Measurements from ENCODE around the gene SMIM24. TPM values are rescaled to one million over a fixed set of nuclear protein-coding genes. Genes with fewer than 3 reads are reported as not detected.

Gene SMIM24
- polyA plus RNA-seq, 1 donor from 2014 or later = not detected

DNA sequence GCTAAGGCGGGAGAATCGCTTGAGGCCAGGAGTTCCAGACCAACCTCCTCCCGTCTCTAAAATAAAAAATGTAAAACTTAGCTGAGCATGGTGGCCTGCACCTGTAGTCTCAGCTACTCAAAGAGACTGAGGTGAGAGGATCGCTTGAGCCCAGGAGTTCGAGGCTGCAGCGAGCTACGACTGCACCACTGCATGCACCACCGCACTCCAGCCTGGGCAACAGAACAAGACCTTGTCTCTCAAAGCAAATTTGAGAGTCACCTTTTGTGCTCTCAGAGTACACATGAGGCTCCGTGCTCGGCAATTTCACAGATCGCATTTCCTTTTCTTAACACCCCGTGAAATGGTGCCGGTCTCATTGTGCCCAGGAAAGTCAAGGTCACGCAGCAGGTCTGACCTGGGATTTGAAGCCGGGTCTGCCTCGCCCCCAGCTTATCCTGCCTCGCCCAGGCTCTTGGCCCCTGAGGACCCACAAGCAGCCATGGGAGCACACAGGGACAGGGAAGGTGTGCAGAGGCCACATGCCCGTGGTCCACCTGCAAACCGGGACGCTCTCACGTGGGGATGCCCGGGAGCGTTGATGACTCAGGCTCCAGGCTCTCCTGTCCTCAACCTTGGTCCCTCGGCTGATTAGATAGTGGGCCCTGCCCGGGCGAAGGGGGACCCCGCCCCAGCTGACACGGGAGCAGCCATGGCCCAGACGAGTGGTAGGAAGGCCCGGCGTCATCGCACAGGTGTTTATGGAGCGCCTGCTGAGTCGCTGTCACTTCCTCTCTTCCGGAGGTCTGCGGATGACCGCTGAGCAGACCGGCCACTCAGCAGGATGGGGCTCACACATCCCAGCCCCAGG lies 1.1 kb upstream of the SMIM24 start:
- H3K9me2 ChIP-seq (ENCODE audit: insufficient read depth, low read length) = no peaks in the 10 kb centered on the region
- no peak overlapping the region for H3K27ac ChIP-seq (ENCODE audit: low read length)
- no peaks in the 10 kb centered on the region for H3K36me3 ChIP-seq (ENCODE audit: insufficient read depth, low read length)
- H3K9ac ChIP-seq (ENCODE audit: low read length) = no peak overlapping the region
- H2AFZ ChIP-seq (ENCODE audit: low read depth, low read length) = no peak overlapping the region
- no peak overlapping the region for H3K4me2 ChIP-seq (ENCODE audit: low read length)
- no peaks in the 10 kb centered on the region for H3K9me3 ChIP-seq (ENCODE audit: low read length)
- H3F3A ChIP-seq (ENCODE audit: insufficient read depth, low read length, poor library complexity, severe bottlenecking) = no peaks in the 10 kb centered on the region
- H3K79me2 ChIP-seq (replicated peaks; ENCODE audit: insufficient read depth, low read length) = no peaks in the 10 kb centered on the region
- no peaks in the 10 kb centered on the region for H3K27me3 ChIP-seq (ENCODE audit: insufficient read depth, low read depth, low read length)
- H4K20me1 ChIP-seq (ENCODE audit: insufficient read depth) = no peaks in the 10 kb centered on the region
- TF ChIP-seq RAD21 (conservative IDR thresholded peaks at IDR 0.05) (no peak), EP300 (conservative IDR thresholded peaks at IDR 0.05; ENCODE audit: poor library complexity, severe bottlenecking) (no peak), EZH2 (IDR thresholded peaks at IDR 0.05; ENCODE audit: borderline replicate concordance, insufficient read depth, low read length, poor library complexity, severe bottlenecking) (no peak), TAF1 (IDR thresholded peaks at IDR 0.05; ENCODE audit: low read depth) (no peak), MXI1 (conservative IDR thresholded peaks at IDR 0.05; ENCODE audit: poor library complexity, severe bottlenecking) (no peak), POLR2AphosphoS5 (IDR thresholded peaks at IDR 0.05) (no peak), SMC3 (conservative IDR thresholded peaks at IDR 0.05; ENCODE audit: poor library complexity) (no peak)
- TF ChIP-seq, protein P1, sequence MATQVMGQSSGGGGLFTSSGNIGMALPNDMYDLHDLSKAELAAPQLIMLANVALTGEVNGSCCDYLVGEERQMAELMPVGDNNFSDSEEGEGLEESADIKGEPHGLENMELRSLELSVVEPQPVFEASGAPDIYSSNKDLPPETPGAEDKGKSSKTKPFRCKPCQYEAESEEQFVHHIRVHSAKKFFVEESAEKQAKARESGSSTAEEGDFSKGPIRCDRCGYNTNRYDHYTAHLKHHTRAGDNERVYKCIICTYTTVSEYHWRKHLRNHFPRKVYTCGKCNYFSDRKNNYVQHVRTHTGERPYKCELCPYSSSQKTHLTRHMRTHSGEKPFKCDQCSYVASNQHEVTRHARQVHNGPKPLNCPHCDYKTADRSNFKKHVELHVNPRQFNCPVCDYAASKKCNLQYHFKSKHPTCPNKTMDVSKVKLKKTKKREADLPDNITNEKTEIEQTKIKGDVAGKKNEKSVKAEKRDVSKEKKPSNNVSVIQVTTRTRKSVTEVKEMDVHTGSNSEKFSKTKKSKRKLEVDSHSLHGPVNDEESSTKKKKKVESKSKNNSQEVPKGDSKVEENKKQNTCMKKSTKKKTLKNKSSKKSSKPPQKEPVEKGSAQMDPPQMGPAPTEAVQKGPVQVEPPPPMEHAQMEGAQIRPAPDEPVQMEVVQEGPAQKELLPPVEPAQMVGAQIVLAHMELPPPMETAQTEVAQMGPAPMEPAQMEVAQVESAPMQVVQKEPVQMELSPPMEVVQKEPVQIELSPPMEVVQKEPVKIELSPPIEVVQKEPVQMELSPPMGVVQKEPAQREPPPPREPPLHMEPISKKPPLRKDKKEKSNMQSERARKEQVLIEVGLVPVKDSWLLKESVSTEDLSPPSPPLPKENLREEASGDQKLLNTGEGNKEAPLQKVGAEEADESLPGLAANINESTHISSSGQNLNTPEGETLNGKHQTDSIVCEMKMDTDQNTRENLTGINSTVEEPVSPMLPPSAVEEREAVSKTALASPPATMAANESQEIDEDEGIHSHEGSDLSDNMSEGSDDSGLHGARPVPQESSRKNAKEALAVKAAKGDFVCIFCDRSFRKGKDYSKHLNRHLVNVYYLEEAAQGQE (IDR thresholded peaks at IDR 0.05; ENCODE audit: borderline replicate concordance) = no peak
- TF ChIP-seq, protein P2, sequence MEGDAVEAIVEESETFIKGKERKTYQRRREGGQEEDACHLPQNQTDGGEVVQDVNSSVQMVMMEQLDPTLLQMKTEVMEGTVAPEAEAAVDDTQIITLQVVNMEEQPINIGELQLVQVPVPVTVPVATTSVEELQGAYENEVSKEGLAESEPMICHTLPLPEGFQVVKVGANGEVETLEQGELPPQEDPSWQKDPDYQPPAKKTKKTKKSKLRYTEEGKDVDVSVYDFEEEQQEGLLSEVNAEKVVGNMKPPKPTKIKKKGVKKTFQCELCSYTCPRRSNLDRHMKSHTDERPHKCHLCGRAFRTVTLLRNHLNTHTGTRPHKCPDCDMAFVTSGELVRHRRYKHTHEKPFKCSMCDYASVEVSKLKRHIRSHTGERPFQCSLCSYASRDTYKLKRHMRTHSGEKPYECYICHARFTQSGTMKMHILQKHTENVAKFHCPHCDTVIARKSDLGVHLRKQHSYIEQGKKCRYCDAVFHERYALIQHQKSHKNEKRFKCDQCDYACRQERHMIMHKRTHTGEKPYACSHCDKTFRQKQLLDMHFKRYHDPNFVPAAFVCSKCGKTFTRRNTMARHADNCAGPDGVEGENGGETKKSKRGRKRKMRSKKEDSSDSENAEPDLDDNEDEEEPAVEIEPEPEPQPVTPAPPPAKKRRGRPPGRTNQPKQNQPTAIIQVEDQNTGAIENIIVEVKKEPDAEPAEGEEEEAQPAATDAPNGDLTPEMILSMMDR (IDR thresholded peaks at IDR 0.05; ENCODE audit: poor library complexity, severe bottlenecking) = no peak
- H3K4me3 ChIP-seq (ENCODE audit: low read length) = no peak overlapping the region

DNA sequence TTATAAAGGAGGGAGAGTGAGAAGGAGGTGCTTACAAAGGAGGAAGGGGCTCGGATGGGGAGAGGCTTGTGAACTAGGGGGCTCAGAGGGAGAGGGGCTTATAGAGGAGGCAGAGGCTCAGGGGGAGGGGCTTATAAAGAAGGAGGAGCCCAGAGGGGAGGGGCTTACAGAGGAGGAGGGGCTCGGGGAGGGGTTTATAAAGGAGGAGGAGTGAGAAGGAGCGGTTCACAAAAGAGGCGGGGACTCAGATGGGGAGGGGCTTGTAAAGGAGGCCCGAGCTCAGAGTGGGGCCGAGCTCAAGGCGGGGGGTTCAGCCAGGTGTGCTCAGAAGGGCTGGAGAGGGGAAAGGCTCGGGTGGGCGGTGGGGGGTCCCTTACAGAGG lies 500 bp downstream of the SMIM24 start:
- Histone ChIP-seq H3K9me2 (ENCODE audit: insufficient read depth, low read length) (no peaks in the 10 kb centered on the region), H3K27ac (ENCODE audit: low read length) (no peak overlapping the region), H3K36me3 (ENCODE audit: insufficient read depth, low read length) (no peaks in the 10 kb centered on the region), H3K9me3 (ENCODE audit: low read length) (no peaks in the 10 kb centered on the region), H3K79me2 (replicated peaks; ENCODE audit: insufficient read depth, low read length) (no peaks in the 10 kb centered on the region), H3K27me3 (ENCODE audit: insufficient read depth, low read depth, low read length) (peaks cover 7% of the 10 kb centered on the region), H3K4me2 (ENCODE audit: low read length) (no peak overlapping the region), H4K20me1 (ENCODE audit: insufficient read depth) (no peaks in the 10 kb centered on the region), H3K4me3 (ENCODE audit: low read length) (no peak overlapping the region), H3K9ac (ENCODE audit: low read length) (no peak overlapping the region), H2AFZ (ENCODE audit: low read depth, low read length) (no peak overlapping the region), H3F3A (ENCODE audit: insufficient read depth, low read length, poor library complexity, severe bottlenecking) (no peaks in the 10 kb centered on the region)
- TF ChIP-seq TAF1 (IDR thresholded peaks at IDR 0.05; ENCODE audit: low read depth) (no peak), EZH2 (IDR thresholded peaks at IDR 0.05; ENCODE audit: borderline replicate concordance, insufficient read depth, low read length, poor library complexity, severe bottlenecking) (no peak), MXI1 (conservative IDR thresholded peaks at IDR 0.05; ENCODE audit: poor library complexity, severe bottlenecking) (no peak)
